ENCODE data around the gene DDX20.

The DDX20 gene

DNA sequence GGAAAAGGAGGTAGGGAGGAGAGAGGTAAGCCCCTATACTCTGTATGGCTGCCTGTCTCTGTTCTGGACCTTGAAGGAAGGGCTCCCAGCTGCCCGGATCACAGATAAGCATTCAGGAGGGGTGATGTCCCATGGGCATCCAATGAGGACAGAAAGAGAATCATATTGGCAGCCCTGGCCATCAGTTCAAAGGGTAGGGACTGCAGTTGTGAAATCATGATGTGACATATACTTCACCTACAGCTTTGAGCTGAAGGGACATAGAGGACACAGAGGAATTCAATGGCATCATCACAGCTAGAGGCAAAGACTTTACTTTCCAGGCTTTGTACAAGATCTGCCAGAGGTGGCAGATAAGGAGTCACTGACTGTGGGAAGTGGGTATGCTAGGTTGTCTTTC is 21.6 kb downstream of the DDX20 start:
- no peaks in the 10 kb centered on the region for H3K27me3 ChIP-seq (replicated peaks)
- no peak for DNase-seq
- in situ Hi-C loops (cut with HindIII; ENCODE audit: low pct_ligation_motif_present, low sequenced_read_pairs) = no loop called here
- no peak overlapping the region for H3K27ac ChIP-seq
- no peak overlapping the region for H3K4me3 ChIP-seq (ENCODE audit: low read depth, low read length)
- TF ChIP-seq, protein P1, sequence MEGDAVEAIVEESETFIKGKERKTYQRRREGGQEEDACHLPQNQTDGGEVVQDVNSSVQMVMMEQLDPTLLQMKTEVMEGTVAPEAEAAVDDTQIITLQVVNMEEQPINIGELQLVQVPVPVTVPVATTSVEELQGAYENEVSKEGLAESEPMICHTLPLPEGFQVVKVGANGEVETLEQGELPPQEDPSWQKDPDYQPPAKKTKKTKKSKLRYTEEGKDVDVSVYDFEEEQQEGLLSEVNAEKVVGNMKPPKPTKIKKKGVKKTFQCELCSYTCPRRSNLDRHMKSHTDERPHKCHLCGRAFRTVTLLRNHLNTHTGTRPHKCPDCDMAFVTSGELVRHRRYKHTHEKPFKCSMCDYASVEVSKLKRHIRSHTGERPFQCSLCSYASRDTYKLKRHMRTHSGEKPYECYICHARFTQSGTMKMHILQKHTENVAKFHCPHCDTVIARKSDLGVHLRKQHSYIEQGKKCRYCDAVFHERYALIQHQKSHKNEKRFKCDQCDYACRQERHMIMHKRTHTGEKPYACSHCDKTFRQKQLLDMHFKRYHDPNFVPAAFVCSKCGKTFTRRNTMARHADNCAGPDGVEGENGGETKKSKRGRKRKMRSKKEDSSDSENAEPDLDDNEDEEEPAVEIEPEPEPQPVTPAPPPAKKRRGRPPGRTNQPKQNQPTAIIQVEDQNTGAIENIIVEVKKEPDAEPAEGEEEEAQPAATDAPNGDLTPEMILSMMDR (IDR thresholded peaks at IDR 0.05; ENCODE audit: low read depth, low read length, missing control alignments) = no peak
- H3K36me3 ChIP-seq (replicated peaks) = no peaks in the 10 kb centered on the region

DNA sequence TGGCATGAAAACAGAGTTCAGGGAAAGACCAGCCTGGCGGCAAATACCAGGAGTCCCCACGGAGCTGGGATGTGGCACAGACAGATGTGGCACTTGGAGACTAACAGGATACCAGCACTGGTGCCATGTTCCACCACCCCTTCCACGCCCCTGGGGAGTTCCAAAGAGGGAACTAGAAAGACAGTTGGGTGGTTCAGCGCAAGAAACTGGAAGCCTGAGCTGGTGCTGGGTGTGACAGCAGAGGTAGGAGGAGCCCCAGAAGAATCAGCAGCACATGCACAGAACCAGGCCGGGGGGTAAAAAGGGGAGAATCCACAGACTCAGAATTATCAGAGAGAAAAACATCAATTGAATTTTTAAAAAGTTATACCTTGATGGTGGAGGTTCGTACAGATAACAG is 22.4 kb downstream of the DDX20 start:
- in situ Hi-C loops (cut with HindIII; ENCODE audit: low pct_ligation_motif_present, low sequenced_read_pairs) = no loop called here
- Histone ChIP-seq H3K27ac (no peak overlapping the region), H3K36me3 (replicated peaks) (no peaks in the 10 kb centered on the region), H3K27me3 (replicated peaks) (no peaks in the 10 kb centered on the region), H3K4me3 (ENCODE audit: low read depth, low read length) (no peak overlapping the region)
- no peak for DNase-seq
- TF ChIP-seq, protein P1 (IDR thresholded peaks at IDR 0.05; ENCODE audit: low read depth, low read length, missing control alignments) = no peak

DNA sequence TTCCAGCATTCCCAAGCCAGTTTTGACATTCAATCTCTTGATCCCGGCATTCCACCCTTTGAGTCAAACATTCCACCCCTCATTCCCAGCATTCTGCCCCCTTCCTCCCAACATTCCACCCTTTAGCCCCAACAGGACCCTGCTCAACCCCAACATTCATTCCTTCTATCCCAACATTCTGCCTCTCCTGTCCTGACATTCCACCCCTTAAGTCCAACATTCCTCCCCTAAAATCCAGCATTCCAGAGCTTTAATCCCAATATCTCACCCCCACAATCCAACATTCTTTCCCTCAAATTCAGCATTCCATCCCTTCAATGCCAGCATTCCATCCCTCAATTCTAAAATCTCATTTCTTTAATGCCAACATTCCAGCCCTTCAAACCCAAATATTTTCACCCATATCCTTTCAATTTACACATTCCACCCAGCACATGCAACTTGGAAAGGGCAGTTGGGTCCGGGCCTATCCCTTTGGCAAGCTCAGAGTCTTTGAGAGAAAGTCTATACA is 22.9 kb downstream of the DDX20 start:
- Histone ChIP-seq H3K27me3 (replicated peaks) (no peaks in the 10 kb centered on the region), H3K27ac (no peak overlapping the region), H3K36me3 (replicated peaks) (no peaks in the 10 kb centered on the region), H3K4me3 (ENCODE audit: low read depth, low read length) (no peak overlapping the region)
- in situ Hi-C loops (cut with HindIII; ENCODE audit: low pct_ligation_motif_present, low sequenced_read_pairs) = no loop called here
- TF ChIP-seq, protein P1 (IDR thresholded peaks at IDR 0.05; ENCODE audit: low read depth, low read length, missing control alignments) = no peak
- DNase-seq = no peak

DNA sequence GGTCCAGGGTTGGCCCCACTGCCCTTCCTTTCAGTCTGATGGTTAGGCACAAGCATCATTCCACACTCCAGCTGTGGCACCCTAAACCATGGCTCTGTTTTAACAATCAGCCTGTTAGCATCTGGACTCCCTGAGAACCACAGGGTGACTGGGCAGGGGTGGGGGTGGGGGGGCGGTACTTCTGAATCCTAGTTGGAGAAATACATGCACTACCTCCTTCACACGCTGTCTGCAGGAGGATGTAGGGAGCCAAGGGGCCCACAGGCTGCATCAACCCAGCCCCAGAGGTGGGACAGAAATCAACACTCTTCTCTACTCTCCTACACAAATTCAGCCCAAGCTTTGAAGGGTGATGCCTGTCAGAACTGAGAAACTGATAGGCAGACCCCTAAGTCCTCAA is 23.8 kb downstream of the DDX20 start:
- H3K36me3 ChIP-seq (replicated peaks) = no peaks in the 10 kb centered on the region
- no peak overlapping the region for H3K27ac ChIP-seq
- no peak for DNase-seq
- in situ Hi-C loops (cut with HindIII; ENCODE audit: low pct_ligation_motif_present, low sequenced_read_pairs) = no loop called here
- no peak overlapping the region for H3K4me3 ChIP-seq (ENCODE audit: low read depth, low read length)
- no peaks in the 10 kb centered on the region for H3K27me3 ChIP-seq (replicated peaks)
- TF ChIP-seq, protein P1 (IDR thresholded peaks at IDR 0.05; ENCODE audit: low read depth, low read length, missing control alignments) = no peak

DNA sequence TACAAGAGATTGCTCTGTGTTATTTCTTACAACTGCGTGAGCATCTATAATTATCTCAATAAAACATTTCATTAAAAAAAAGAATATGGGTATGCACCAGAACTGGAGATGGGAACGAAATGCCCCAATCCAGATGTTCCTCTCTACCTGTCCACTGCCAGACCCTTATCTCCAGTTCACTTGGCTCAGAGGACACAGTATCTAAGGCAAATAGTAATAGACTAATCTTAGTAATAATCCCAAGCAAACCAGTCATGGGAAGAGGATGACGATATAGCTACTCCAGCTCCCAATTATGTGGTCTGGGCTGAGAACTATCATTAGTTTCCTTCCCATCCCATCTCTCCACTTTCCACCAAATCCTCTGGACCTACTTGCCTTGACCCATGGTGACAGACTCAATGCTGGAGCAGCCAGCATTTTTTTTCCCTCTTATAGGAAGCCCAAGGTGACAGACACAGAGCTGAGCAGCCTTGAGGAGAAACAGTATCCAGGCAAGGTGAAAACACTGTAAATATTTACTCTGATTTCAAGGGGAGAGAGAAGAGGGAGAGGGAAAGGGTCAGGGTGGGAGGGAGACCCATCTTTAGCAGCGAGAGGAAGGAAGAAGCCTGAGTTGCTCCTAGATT is 28.7 kb downstream of the DDX20 start:
- no peak for DNase-seq
- H3K27ac ChIP-seq = no peak overlapping the region
- no peaks in the 10 kb centered on the region for H3K27me3 ChIP-seq (replicated peaks)
- TF ChIP-seq, protein P1 (IDR thresholded peaks at IDR 0.05; ENCODE audit: low read depth, low read length, missing control alignments) = no peak
- no peak overlapping the region for H3K4me3 ChIP-seq (ENCODE audit: low read depth, low read length)
- in situ Hi-C loops (cut with HindIII; ENCODE audit: low pct_ligation_motif_present, low sequenced_read_pairs) = no loop called here
- no peaks in the 10 kb centered on the region for H3K36me3 ChIP-seq (replicated peaks)

DNA sequence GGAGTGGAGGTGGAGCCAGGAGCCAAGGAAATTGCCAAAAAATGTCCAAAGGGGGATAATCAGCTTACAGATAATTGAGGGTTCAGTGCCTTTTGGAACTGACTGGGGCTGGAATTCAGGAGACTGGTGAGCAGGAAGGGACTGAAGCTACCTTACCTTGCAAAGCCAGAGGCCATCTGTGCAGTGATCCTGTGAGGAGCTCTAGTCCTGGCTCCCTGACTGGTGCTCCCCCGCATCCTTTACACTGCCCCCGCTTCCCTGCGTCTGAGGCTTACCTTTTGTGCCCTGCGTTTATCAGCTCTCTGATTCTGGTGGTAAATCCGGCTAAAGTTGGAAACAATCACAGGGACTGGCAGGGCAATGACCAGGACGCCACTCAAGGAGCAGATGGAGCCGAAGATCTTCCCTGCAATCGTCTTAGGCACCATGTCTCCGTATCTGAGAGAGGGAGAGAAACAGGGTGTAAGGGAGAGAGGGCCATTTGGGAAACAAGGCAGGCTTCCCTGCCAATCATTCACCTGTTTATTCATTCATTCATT is 31.0 kb downstream of the DDX20 start:
- Histone ChIP-seq H3K27ac (no peak overlapping the region), H3K4me3 (ENCODE audit: low read depth, low read length) (no peak overlapping the region), H3K27me3 (replicated peaks) (no peaks in the 10 kb centered on the region), H3K36me3 (replicated peaks) (no peaks in the 10 kb centered on the region)
- DNase-seq = no peak
- TF ChIP-seq, protein P1 (IDR thresholded peaks at IDR 0.05; ENCODE audit: low read depth, low read length, missing control alignments) = no peak
- in situ Hi-C loops (cut with HindIII; ENCODE audit: low pct_ligation_motif_present, low sequenced_read_pairs) = no loop called here
